Neural progenitor cell (in vitro differentiated cells): Measurements from ENCODE around the gene ITPR3. TPM values are rescaled to one million over a fixed set of nuclear protein-coding genes. Genes with fewer than 3 reads are reported as not detected.

ENCODE experiments used
- DNase-seq: peaks from one replicate; pipeline ENCODE4 v3.0.0-alpha.2; 2016; ENCODE audit warnings: low spot score
- H2AFZ ChIP-seq: fragments of 200-600 bp; sonication (generic); replicated peaks from 2 replicates; pipeline ENCODE4 v1.6.1; 2016; ENCODE audit warnings: antibody characterized with exemption
- H3F3A ChIP-seq: fragments of 200-600 bp; sonication (generic); 2 replicates; pipeline ENCODE4 v1.6.1; 2016; ENCODE audit warnings: antibody characterized with exemption, low read depth
- H3K27ac ChIP-seq: fragments of 200-600 bp; sonication (generic); 2 replicates; pipeline ENCODE4 v1.5.1; 2016; ENCODE audit warnings: mild to moderate bottlenecking
- H3K27me3 ChIP-seq: fragments of 200-600 bp; sonication (generic); 2 replicates; pipeline ENCODE4 v1.6.1; 2016; ENCODE audit warnings: mild to moderate bottlenecking, moderate library complexity
- H3K36me3 ChIP-seq: fragments of 200-600 bp; sonication (generic); 2 replicates; pipeline ENCODE4 v1.5.1; 2016
- H3K4me1 ChIP-seq: fragments of 200-600 bp; sonication (generic); 2 replicates; pipeline ENCODE4 v1.6.1; 2016; ENCODE audit warnings: mixed run types
- H3K4me2 ChIP-seq: fragments of 200-600 bp; sonication (generic); 2 replicates; pipeline ENCODE4 v1.6.1; 2016
- H3K4me3 ChIP-seq: fragments of 200-600 bp; sonication (generic); 2 replicates; pipeline ENCODE4 v1.5.1; 2016
- H3K79me2 ChIP-seq: fragments of 200-600 bp; sonication (generic); 2 replicates; pipeline ENCODE4 v1.6.1; 2016; ENCODE audit warnings: low read depth
- H3K9ac ChIP-seq: fragments of 200-600 bp; sonication (generic); 2 replicates; pipeline ENCODE4 v1.6.1; 2016
- H3K9me3 ChIP-seq: fragments of 200-600 bp; sonication (generic); 2 replicates; pipeline ENCODE4 v1.5.1; 2016; ENCODE audit warnings: low read depth
- H4K20me1 ChIP-seq: fragments of 200-600 bp; sonication (generic); 2 replicates; pipeline ENCODE4 v1.6.1; 2016; ENCODE audit warnings: low read depth
- H3K27ac Mint-ChIP-seq: 3 replicates; pipeline ENCODE4 v1.8.0; 2021; ENCODE audit warnings: mixed read lengths
- H3K27me3 Mint-ChIP-seq: 2 replicates; pipeline ENCODE4 v1.8.0; 2022; ENCODE audit warnings: low read depth, mild to moderate bottlenecking, inconsistent platforms, moderate library complexity, mixed read lengths; ENCODE audit not compliant: insufficient read depth
- H3K36me3 Mint-ChIP-seq: 3 replicates; pipeline ENCODE4 v1.8.0; 2021; ENCODE audit warnings: mixed read lengths
- H3K4me1 Mint-ChIP-seq: 3 replicates; pipeline ENCODE4 v1.8.0; 2021; ENCODE audit warnings: mixed read lengths
- H3K4me3 Mint-ChIP-seq: 3 replicates; pipeline ENCODE4 v1.8.0; 2021; ENCODE audit warnings: mild to moderate bottlenecking, moderate library complexity, mixed read lengths
- H3K9me3 Mint-ChIP-seq: 3 replicates; pipeline ENCODE4 v1.8.0; 2020; ENCODE audit warnings: mixed read lengths
- CTCF ChIP-seq: fragments of 200-600 bp; sonication (generic); IDR thresholded peaks from 2 replicates; pipeline ENCODE4 v1.5.1; 2017; ENCODE audit warnings: antibody characterized with exemption, mild to moderate bottlenecking
- EZH2 ChIP-seq: fragments of 200-600 bp; sonication (generic); IDR thresholded peaks from 2 replicates; pipeline ENCODE4 v1.6.1; 2017; ENCODE audit warnings: antibody characterized with exemption, mild to moderate bottlenecking, moderate library complexity
- EZH2phosphoT487 ChIP-seq: fragments of 200-600 bp; sonication (generic); IDR thresholded peaks from 2 replicates; pipeline ENCODE4 v1.6.1; 2017; ENCODE audit warnings: antibody characterized with exemption
- total RNA-seq: library from RNA; depleted of rRNA; stranded (reverse); fragments of >200 nt; gene quantifications from 2 replicates; pipeline ENCODE4 v1.2.3, GENCODE V29; 2015; ENCODE audit warnings: low replicate concordance

ITPR3 gene
- total RNA-seq, 1 donor from 2014 or later, result 1.5 TPM

- H3K9ac ChIP-seq, result no peak overlapping the region
- Mint-ChIP-seq H3K27me3 (peaks cover 10% of the 10 kb centered on the region), H3K4me1 (peaks cover 23% of the 10 kb centered on the region), H3K9me3 (no peaks in the 10 kb centered on the region), H3K4me3 (no peak overlapping the region), H3K27ac (no peak overlapping the region), H3K36me3 (no peaks in the 10 kb centered on the region)
- H3K36me3 ChIP-seq, result no peaks in the 10 kb centered on the region
- H3K27ac ChIP-seq, result no peak overlapping the region
- H2AFZ ChIP-seq, result no peak overlapping the region
- H3K4me1 ChIP-seq, result peaks cover 17% of the 10 kb centered on the region
- H3K79me2 ChIP-seq, result no peaks in the 10 kb centered on the region
- no peaks in the 10 kb centered on the region for H4K20me1 ChIP-seq
- no peak for DNase-seq
- TF ChIP-seq EZH2phosphoT487 (no peak), EZH2 (no peak), CTCF (no peak)
- no peaks in the 10 kb centered on the region for H3K27me3 ChIP-seq
- peaks cover 12% of the 10 kb centered on the region for H3F3A ChIP-seq
- no peaks in the 10 kb centered on the region for H3K9me3 ChIP-seq
- H3K4me2 ChIP-seq, result no peak overlapping the region
- H3K4me3 ChIP-seq, result no peak overlapping the region
Observed at GRCh38 chr6:33740794-33741193, 119.7 kb downstream of the ITPR3 start.

- no peak overlapping the region for H3K4me3 Mint-ChIP-seq
- DNase-seq, result no peak
Observed at GRCh38 chr6:33742092-33742491, 121.0 kb downstream of the ITPR3 start.

GRCh38 chr6:33742837-33743236 lies 121.7 kb downstream of the ITPR3 start:
- DNase-seq, result no peak
- no peak overlapping the region for H3K27ac ChIP-seq
- no peak for TF ChIP-seq EZH2

More at GRCh38 chr6:33742092-33742491, 121.0 kb downstream of the ITPR3 start:
- Mint-ChIP-seq H3K27me3 (peaks cover 10% of the 10 kb centered on the region), H3K9me3 (no peaks in the 10 kb centered on the region), H3K4me1 (peaks cover 36% of the 10 kb centered on the region), H3K27ac (no peak overlapping the region), H3K36me3 (no peaks in the 10 kb centered on the region)
- no peaks in the 10 kb centered on the region for H3K9me3 ChIP-seq
- peaks cover 30% of the 10 kb centered on the region for H3K4me1 ChIP-seq
- no peaks in the 10 kb centered on the region for H3K79me2 ChIP-seq
- TF ChIP-seq CTCF, result no peak
- no peak for TF ChIP-seq EZH2
- TF ChIP-seq EZH2phosphoT487, result no peak
- H3F3A ChIP-seq, result peaks cover 23% of the 10 kb centered on the region
- H3K27me3 ChIP-seq, result no peaks in the 10 kb centered on the region
- no peak overlapping the region for H3K4me2 ChIP-seq
- no peak overlapping the region for H3K27ac ChIP-seq
- H3K9ac ChIP-seq, result no peak overlapping the region
- H2AFZ ChIP-seq, result no peak overlapping the region
- H3K4me3 ChIP-seq, result no peak overlapping the region
- H4K20me1 ChIP-seq, result no peaks in the 10 kb centered on the region
- H3K36me3 ChIP-seq, result no peaks in the 10 kb centered on the region

GRCh38 chr6:33744001-33744848 lies 123.1 kb downstream of the ITPR3 start:
- Mint-ChIP-seq H3K36me3 (no peaks in the 10 kb centered on the region), H3K27me3 (peaks cover 14% of the 10 kb centered on the region), H3K4me3 (peak overlapping the region; percentile 30), H3K9me3 (no peaks in the 10 kb centered on the region), H3K27ac (peak overlapping the region; percentile 48), H3K4me1 (peaks cover 53% of the 10 kb centered on the region)
- no peaks in the 10 kb centered on the region for H4K20me1 ChIP-seq
- H3K36me3 ChIP-seq, result no peaks in the 10 kb centered on the region
- peak overlapping the region; percentile 36 for H3K4me2 ChIP-seq
- TF ChIP-seq EZH2phosphoT487 (no peak), CTCF (peak; percentile 89)
- H3K27ac ChIP-seq, result no peak overlapping the region
- no peaks in the 10 kb centered on the region for H3K9me3 ChIP-seq
- peaks cover 50% of the 10 kb centered on the region for H3K4me1 ChIP-seq
- no peaks in the 10 kb centered on the region for H3K27me3 ChIP-seq
- no peak overlapping the region for H2AFZ ChIP-seq
- H3F3A ChIP-seq, result peaks cover 28% of the 10 kb centered on the region
- H3K4me3 ChIP-seq, result no peak overlapping the region
- H3K79me2 ChIP-seq, result no peaks in the 10 kb centered on the region
- no peak overlapping the region for H3K9ac ChIP-seq
- peak; percentile 89 for DNase-seq

More at GRCh38 chr6:33742837-33743236, 121.7 kb downstream of the ITPR3 start:
- no peak overlapping the region for H3K4me3 Mint-ChIP-seq
- H3K9ac ChIP-seq, result no peak overlapping the region
- peaks cover 37% of the 10 kb centered on the region for H3K4me1 ChIP-seq
- H3F3A ChIP-seq, result peaks cover 28% of the 10 kb centered on the region
- no peak overlapping the region for H3K27ac Mint-ChIP-seq
- H3K4me1 Mint-ChIP-seq, result peaks cover 43% of the 10 kb centered on the region
- no peaks in the 10 kb centered on the region for H3K36me3 ChIP-seq
- no peak overlapping the region for H3K4me2 ChIP-seq
- no peaks in the 10 kb centered on the region for H4K20me1 ChIP-seq
- H3K27me3 Mint-ChIP-seq, result peaks cover 10% of the 10 kb centered on the region
- no peaks in the 10 kb centered on the region for H3K36me3 Mint-ChIP-seq
- no peak overlapping the region for H3K4me3 ChIP-seq
- H3K27me3 ChIP-seq, result no peaks in the 10 kb centered on the region
- H3K79me2 ChIP-seq, result no peaks in the 10 kb centered on the region
- no peak overlapping the region for H2AFZ ChIP-seq
- no peaks in the 10 kb centered on the region for H3K9me3 Mint-ChIP-seq
- H3K9me3 ChIP-seq, result no peaks in the 10 kb centered on the region
